ENCODE results near the gene CDH12.
"Not testable (repeated sequence)": the region's sequence is repeated elsewhere in the genome, so short reads cannot be mapped to it uniquely, and the experiment has no call there.

The CDH12 gene

DNA sequence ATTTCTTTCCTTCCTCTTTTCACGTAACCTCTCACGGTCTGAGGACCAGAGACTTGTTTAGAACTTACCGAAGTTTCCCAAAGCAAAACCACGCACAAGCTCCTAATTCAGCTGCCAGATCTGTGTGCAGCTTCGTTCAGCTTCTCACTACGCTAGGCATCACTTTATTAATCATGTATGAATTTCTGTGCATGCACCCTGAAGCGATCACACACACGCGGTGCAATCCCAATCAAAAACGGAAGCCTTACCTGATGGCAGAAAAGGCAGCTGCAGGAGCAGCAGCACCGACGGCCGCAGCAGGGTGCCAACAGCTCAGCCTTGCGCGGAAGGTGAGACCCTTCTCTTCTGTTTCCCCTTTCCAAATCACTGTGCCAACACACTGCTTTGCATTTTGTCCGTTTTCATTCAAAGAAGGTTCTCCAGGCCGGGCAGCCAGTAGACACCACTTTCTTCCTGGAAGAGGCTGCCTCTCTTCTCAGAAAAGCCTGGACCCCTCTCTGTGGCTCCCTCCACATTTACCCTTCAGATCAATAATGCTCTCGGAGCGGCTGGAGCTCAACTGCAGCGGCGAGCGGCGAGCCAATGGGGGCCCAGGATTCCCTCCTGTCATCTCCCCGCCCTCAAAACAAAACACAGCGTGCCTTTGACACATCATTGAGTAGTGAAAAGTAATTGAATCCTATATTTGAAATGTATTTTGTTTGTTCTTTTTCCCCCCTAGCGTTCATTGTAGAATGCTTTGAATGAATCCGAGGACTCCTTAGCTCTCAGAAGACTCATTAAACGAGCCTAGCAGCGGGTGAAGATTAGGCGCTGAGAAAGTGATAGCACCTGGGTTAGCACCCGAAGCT is at the start of gene CDH12:
Gene CDH12 (minus strand): TSS at position 538 of the 854 bp plus-strand sequence.
- DNase-seq = peak; percentile 66

DNA sequence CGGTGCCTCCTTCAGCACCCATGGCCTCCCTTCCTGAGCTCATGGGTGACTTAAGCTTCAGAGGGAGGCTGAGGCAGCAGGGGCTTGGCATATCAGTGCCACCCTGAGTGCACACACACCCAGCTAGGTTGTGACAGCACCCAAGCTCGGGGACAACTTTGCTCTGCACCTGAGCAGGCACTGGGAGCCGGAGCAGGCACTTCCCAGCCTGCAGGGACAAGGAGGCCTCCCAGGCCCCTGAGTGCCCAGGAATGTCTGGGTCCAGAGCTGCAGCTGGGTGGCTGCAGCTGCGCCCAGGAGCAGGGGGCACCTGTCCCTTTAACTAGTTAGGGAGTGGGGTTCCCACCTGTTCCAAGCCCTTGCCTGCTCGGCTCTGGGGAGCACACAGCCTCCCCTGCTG is 48.7 kb upstream of the CDH12 start:
- no peak for DNase-seq

DNA sequence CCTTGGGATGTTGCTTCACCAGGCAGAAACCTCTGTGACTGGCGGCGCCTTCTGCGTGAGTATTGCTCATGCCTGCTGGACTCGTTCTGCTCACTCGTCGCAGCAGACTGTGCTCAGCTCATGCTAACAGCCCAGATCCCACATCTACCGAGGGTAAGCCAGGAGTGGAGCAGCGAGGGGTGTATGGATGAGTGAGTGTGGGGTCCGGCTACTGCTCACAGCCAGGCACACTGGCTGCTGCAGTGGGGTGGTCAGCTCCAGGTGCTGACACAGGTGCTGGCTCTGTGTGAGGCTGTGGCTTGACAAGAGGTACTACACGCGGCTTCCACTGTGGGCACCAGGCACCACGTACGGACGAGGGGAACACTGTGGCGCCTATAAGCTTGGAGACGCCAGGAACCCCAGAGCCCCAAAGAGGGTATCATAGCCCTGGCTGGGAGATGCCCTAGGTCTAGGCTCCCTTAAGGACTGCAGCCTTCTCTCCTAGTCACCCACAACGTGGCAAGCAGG is 47.7 kb upstream of the CDH12 start:
- no peak for DNase-seq

DNA sequence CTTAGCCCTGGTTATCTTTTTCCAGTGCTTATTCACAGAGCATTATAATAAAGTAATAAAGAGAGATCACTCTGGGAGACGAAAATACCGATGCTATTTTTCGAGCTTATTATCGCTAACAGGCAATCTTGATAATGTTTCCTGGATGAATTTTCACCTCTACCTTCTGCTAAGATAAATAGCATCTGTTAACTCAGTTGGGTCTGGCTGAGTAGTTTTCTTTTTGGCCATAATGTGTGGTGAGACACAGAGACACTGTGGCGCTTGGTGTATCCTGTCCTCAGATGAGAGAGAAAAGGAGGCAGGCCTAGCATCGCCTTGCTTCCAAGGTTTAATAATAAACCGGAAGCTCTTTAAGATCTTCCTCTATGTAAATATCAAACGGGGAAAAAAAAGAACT is 46.2 kb upstream of the CDH12 start:
- DNase-seq = no peak

DNA sequence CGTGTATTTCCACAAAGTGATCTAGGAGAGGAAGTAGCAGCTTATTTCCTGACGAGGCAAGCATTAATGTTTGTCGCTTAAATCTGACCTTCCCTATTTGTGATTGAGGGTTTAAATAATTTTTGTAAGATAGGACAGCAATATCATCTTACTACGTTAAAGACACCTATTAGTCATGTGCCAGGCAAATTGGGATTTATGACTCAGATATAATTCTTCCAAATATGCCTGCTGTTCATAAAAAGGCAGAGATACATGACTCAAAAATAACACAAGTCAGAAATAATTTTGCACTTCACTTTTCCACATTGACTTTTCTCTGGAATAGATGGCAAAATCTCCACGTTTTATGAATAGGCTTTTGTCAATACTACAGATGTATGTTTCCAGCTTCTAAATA is 43.0 kb upstream of the CDH12 start:
- DNase-seq = no peak

DNA sequence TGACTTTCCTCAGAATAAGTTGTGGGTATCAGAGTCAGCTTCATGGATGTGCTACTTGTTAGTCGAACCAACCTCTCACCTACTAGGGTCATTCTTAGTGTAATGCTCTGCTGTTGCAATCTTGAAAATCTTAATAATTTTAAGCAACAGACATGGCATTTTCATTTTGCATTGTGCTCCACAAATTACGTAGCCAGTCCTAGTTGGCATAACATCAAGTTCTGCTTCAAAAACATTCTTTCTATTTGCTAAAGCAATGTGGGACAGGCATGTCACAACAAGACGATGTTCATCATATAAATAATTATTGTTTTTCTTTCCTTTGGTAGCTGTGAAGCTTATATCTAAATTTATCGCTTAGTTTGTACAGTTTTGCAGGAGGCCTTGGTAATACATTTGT is 39.3 kb upstream of the CDH12 start:
- DNase-seq = no peak

DNA sequence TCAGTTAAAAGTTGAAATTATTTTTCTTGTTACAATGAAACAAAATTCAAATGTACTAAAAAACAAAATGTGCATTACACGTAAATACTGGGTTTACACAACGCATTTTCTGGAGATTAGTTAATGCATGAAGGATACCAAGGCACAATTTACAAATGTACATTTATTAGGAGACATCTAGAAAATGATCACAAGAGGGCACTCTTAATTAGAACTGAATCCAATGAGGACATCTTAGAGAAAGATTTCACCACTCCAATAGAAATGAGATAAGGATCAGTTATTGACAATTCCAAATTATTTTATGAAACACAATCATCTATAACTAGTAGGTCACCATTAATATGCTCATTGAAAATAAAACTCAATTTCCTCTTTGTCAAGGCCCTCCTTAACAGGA is 36.6 kb upstream of the CDH12 start:
- DNase-seq = no peak

DNA sequence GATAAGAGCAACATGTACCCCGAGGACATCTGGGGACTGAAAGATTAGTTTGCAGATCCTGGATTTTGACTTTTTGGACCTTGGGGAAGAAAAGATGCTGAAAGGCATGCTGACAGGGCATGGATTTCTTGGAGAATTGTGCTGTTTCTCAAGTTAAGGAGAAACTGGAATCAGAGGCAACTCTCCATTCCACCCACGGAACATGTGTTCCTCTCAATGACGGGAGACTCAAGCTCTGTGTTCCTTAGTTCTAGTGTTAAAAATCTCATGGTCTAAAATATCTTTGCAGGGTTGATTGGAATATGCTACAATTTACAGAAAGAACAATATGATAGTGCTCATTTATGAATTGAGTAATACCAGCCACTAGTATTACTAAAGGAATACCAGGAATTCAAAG is 34.4 kb upstream of the CDH12 start:
- no peak for DNase-seq

DNA sequence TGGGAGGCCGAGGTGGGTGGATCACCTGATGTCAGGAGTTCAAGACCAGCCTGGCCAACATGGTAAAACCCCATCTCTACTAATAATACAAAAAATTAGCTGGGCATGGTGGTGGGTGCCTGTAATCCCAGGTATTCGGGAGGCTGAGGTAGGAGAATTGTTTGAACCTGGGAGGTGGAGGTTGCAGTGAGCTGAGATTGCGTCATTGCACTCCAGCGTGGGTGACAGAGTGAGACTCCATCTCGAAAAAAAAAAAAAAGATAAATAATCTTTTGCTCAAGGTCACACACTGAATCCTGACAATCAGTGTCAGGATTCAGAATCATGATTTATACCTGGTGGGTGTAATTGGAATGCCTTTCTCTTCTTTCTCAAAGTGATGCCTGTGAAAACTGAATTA is 5.8 kb upstream of the CDH12 start:
- not testable (repeated sequence) for DNase-seq

DNA sequence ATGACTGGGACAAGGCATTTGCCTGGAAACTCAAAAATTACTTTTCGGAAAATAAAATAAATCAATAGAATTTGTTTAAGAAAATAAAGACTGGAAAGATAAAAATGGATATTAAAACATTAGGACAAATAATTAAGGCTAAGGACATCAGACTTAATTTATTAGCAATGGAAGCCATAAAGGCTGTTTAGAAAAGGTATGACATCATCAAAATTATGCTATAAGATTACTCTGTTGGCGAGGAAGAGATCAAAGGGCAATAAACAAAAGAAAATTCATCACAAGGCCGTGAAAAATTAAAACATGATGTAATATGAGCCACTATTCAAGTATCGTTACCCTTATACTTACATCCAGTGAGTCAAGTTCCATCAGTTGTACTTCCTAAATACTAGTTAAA is 2.7 kb upstream of the CDH12 start:
- DNase-seq = no peak

DNA sequence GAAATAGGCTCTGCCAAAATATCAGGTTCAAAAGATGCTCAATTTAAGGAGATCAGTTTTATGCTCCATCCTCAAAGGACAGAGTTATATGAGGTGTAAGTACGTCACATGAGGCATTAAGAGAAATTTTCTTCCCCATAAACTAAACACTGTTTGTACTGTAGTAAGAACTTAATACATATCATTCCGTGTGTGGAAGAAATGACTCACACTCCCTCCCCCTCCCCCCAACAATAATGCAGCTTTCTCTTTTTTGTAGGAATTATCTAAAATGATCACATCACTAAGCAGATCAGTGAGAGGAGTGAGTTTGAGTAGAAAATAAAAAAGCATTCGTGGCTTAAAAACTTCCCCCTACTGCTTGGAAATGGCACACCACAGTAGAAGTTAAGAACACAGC is 2.2 kb downstream of the CDH12 start:
- no peak for DNase-seq

DNA sequence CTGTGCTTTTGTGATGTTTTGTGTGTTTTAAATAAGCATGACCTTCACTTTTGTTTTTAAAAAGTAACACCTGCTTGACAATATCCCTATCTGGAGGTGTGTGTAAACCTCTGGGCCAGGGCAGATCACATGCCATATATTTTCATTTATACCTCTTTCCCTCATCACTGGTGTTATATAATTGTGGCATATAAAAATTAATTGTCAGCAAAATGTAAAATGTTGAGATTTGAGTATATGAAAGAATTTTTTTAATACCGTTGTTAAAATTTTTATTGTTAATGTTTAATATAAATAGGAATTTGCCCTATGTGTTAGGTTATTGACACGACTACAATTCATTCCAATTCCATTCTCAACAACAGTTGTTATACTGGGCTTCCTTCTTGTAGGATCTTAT is 6.5 kb downstream of the CDH12 start:
- DNase-seq = no peak

DNA sequence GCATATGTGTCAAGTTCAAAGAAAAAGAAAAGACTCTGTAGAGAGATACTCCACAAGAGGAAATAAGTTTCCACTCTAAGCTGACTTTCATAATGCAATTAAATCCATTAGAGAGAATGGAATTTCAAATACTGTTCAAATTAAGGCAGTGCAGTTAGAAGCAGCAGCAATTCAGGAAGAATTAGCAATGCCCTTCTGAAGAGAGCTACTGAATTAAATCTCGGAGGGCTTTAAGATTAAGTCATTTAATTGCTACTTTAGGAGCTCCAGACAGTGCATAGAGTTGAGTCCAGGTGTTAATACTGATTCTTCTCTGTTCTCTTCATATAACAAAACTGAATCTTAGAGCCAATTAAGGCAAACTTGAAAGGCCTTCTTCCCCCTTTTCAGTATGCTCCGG is 8.5 kb downstream of the CDH12 start:
- DNase-seq = no peak

DNA sequence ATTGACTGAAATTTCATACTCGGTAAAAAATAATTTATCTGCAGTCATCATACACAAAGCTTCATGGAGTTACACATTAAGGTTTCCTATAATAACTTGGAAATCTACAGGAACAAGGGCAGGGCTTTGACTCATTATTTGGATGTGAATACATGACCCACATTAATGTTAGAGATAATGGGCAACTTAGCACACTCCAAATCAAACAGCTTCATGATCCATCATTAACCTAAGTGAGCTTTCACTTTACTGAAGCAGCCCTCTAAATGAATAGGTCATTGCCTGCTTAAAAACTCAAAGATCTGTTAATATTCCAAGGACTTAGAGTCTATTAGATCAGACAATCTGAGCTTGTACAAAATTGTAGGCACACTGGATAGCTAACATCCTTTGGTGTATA is 9.0 kb downstream of the CDH12 start:
- DNase-seq = no peak

DNA sequence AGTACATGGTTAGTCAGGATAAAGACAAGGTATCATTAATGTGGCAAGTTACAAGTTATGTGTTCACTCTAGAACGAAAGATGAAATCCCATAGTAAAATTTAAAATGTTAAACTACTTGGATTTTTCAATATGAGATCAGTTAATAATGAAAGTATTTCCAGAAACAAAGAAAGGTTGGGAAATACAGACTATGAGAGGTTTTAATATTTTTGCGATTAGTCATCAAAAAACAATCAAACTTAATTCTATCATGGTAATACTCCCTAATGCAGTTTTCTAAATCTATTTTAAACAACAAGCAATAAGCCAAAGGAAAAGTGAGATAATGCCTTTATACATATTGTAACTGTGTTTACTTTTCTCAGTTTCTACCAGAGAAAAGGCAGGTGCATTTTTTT is 10.6 kb downstream of the CDH12 start:
- no peak for DNase-seq

DNA sequence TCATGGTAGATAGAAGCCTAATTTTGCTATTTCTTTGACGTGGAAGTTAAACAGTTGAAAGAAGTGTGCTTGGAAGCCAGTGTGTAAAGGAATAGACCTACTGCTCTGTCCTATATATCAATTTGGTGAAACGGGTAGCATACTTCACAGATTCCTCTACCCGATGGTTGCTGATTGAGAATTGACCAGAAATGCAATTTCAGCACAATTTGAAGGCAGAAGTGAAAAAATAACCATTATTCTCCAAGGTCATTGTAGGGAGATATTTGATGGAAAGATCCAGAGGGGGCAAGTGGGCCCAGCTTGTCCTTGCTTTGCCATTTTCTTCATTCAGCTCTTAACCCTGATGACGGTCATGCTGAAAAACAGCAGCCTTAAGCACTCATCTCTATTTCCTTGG is 15.3 kb downstream of the CDH12 start:
- no peak for DNase-seq

DNA sequence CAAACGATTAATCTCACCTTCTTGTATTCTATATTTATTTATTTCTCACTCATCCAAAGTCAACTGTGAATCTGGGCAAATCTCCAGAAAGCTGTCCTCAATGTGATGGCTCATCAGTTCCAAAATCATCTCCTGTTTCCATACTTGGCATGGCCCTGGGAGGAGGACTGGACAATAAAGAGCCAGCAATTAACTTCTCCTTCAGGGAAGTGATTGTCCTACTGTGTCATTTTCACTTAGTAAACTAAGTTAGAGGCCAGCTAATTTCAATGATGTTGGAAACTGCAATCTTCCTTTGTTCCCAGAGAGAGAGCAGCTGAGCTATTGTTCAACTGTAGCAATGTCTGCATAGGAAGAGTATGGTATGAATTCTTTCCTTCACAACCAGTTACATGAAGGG is 17.5 kb downstream of the CDH12 start:
- no peak for DNase-seq

DNA sequence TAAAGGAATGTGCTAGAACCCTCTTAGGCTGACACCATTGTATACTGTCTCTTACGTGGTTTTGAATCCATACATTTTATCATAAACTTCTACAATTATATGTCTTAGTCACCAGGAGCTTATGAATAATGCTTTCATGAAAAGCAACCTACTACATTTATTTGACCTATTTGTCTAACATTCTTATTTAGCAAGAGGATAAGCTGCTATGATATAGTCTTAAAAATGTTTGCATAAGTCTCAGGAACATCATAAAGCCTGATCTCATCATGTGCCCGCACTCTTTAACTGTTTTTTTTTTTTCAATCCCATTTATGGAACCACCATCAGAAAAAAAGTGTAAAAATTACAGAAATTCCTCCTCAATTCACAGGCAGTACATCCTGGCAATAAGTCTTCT is 59.7 kb downstream of the CDH12 start:
- no peak for DNase-seq

DNA sequence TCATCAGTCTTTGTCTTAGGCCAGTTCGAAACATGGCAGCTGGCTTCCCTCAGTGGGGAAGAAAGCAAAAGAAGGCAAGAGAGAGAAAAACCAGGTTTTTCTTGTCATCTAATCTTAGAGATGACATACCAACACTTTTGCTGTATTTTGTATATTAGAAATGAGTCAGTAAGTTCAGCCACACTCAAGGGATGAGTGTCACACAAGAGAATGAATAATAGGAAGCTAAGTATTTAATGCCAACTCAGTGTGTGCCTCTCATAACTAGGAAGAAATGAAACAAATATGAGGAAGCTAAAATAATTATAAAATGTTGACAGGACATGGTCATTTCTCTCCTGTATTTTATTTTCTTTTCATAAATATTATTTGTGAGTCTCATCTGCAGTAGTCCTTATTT is 65.3 kb downstream of the CDH12 start:
- DNase-seq = no peak

DNA sequence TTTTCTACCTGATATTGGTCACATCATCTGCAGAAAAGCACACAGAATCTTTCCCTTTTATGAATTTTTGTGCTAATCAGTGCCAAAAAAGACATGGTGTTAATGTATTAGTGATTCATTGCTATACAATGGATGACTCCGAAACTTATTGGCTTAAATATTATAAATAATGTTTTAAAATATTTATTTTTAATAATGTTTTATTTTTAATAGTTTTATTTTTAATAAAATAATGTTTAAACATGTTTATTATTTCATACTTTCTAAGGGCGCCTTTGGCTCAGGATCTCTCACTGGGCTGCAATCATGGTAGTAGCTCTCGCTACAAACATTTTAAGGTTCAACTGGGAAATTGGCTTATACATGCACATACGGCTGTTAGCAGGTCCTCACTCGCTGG is 65.7 kb downstream of the CDH12 start:
- no peak for DNase-seq

DNA sequence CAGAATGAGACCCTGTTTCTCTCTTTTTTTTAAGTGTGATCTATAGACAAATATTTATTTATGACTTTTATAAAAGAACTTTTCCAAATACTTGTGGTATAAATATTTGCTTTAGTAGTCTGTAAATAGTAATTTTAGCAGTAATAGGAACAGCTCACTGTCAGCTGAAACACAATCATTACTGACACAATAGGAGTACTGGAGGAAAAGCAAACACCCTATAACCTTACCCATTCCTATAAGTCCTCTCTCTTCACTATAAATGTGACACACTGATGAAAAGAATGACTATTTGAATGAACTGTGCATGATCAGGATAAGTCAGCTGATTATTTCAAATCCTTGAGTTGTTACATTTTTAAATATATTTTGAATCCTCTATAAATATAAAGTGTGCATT is 72.4 kb downstream of the CDH12 start:
- DNase-seq = no peak

DNA sequence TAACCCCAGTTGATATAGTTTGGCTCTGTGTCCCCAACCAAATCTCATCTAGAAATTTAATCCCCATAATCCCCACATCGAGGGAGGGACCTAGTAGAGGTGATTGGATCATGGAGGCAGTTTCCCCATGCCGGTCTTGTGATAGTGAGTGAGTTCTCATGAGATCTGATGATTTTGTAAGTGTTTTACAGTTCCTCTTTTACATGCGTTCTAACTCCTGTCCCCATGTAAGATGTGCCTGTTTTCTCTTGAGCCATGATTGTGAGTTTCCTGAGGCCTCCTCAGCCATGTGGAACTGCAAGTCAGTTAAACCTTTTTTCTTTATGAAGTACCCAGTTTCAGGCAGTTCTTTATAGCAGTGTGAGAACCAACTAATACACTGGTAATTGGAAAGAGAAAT is 73.6 kb downstream of the CDH12 start:
- no peak for DNase-seq

DNA sequence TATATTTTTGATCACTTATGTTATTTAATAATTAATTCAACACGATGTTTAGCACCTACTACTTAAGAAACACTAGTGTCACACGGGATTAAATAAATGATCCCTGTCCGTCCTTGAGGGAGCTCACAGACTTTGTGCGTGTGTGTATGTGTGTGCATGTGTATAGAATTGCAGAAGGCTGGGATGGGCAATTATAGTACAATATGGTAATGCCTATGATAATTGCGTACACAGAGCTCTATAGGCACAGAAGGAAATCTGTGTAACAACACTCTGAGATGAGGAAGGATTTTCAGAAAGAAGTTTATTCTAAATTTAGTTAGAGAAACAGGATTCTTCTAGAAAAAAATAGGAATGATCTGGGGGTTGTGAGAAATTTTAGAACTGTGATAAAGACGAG is 76.9 kb downstream of the CDH12 start:
- no peak for DNase-seq

DNA sequence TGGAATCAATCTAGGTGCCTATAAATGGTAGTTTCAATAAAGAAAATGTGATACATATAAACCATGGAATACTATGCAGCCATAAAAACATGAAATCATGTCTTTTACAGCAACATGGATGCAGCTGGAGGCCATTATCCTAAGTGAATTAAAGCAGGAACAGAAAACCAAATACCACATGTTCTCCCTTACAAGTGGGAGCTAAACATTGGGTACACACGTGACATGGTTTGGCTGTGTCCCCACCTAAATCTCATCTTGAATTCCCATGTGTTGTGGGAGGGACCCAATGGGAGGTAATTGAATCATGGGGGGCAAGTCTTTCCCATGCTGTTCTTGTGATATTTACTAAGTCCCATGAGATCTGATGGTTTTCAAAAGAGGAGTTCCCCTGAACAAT is 78.9 kb downstream of the CDH12 start:
- DNase-seq = not testable (repeated sequence)

DNA sequence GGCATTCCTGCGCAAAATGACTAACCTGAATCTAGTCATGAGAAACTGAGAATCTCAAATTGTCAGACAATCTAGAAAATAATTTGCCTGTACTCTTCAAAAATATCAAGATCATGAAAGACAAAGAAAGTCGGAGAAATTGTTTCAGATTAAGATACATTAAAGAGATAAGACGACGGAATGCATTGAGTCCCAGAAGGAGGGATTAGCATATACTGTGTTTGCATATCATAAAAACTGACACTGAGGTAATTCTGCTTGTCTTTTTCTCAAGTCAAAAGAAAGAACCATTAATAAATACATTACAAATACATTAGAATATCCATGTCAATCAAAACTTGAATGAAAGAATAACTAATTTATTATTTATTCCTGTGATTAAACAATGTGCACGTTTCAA is 88.4 kb downstream of the CDH12 start:
- DNase-seq = no peak
